ENCODE results near the gene NOS1AP. TPM values are rescaled to one million over a fixed set of nuclear protein-coding genes. Genes with fewer than 3 reads are reported as not detected.

The NOS1AP gene
- total RNA-seq, 5 donors from 2014 or later (not counting 1 experiment from before 2014, with no cell fraction given) = 0.07 to 0.16 (median 0.09) TPM; not detected in 2

DNA sequence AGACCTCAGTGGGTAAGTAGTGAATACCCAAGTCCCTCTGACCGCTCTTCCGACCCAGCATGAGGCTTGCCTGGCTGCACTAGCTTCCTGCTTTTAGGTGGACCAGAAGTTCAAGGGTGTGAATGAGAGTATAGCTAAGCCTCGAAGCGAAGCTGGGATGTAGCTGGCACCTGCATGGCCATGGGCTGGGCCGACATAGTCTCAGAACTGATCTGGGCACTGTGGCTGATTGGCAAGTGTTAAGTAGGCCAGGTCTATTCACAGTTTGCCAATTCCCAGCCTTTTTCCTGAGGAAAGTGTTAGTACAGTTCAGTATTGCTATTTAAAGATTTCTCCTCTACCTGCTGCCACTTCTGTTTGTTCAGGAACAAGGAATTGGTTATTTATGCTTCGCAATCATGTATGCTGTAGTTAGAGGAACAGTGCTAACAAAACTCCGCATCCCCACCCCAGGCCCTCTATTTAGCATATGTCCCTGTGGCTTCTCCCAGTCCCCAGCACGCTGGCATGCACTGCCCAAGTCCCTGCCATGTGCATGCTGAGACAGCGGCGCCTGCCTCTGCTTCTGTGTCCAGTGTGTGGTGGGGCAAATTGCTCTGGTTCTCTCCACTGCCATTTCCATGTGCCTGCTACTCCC is 290.9 kb downstream of the NOS1AP start:
- no peak overlapping the region for H3K27ac Mint-ChIP-seq
- Histone ChIP-seq H3K27me3 (replicated peaks in 1 of 2; ENCODE audit: control insufficient read depth in 2 of 2, extremely low read depth in 1 of 2, insufficient read depth in 2 of 2, low read length in 1 of 2) (peaks cover 0 to 8% of the 10 kb centered on the region in 2 experiments), H3K36me3 (ENCODE audit: control insufficient read depth in 2 of 2, extremely low read depth in 1 of 2, insufficient read depth in 1 of 2, low read length in 1 of 2) (no peaks in the 10 kb centered on the region), H3K27ac (ENCODE audit: low read length) (no peak overlapping the region), H3K9me3 (no peaks in the 10 kb centered on the region), H3K4me1 (ENCODE audit: control insufficient read depth in 1 of 2, extremely low read depth in 1 of 2, insufficient read depth in 2 of 2, low read length in 2 of 2) (no peaks in the 10 kb centered on the region), H3K4me3 (ENCODE audit: control insufficient read depth in 1 of 2, extremely low read depth in 1 of 2, low read length in 1 of 2) (no peak overlapping the region)
- no peaks in the 10 kb centered on the region for H3K36me3 Mint-ChIP-seq
- no peak for DNase-seq
- ChIA-PET POLR2A (interaction anchor here in 1 of 2 donors (0.6 kb wide), 1 partner anchor 16 kb away, joined by 4 read pairs; no protein-coding TSS in a partner anchor), CTCF (no interaction called here)
- no peaks in the 10 kb centered on the region for H3K4me1 Mint-ChIP-seq
- 79% methylated on average over 4 of the region's 10 CpGs for WGBS (ENCODE audit: insufficient coverage)
- H3K9me3 Mint-ChIP-seq = no peaks in the 10 kb centered on the region
- no peak for ATAC-seq (replicated peaks in 1 of 4)
- H3K27me3 Mint-ChIP-seq = peaks cover 11 to 15% of the 10 kb centered on the region in 2 donors
- no peak overlapping the region for H3K4me3 Mint-ChIP-seq

DNA sequence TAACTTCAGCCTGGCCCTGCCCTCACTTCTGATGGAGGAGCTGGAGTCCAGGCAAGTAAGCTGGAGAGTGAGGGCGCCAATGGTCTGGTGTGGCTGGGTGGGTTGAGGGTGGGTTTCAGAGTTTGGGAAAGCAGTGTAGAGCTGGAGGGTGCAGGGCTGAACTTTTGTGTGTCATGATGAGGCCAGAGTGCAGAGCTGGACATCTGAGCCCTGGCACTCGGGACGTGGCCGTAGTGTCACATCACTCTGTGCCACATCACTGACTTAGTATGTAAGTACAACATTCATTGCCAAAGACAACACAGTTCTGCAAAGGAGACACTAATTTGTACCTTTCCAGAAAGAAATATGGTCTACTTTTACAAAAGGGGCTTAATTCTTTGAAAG is 291.4 kb downstream of the NOS1AP start:
- no peak for DNase-seq
- no peak overlapping the region for H3K27ac Mint-ChIP-seq
- Histone ChIP-seq H3K27ac (ENCODE audit: low read length) (no peak overlapping the region), H3K9me3 (no peaks in the 10 kb centered on the region), H3K4me1 (ENCODE audit: control insufficient read depth in 1 of 2, extremely low read depth in 1 of 2, insufficient read depth in 2 of 2, low read length in 2 of 2) (no peaks in the 10 kb centered on the region), H3K27me3 (replicated peaks in 1 of 2; ENCODE audit: control insufficient read depth in 2 of 2, extremely low read depth in 1 of 2, insufficient read depth in 2 of 2, low read length in 1 of 2) (peaks cover 0 to 8% of the 10 kb centered on the region in 2 experiments), H3K4me3 (ENCODE audit: control insufficient read depth in 1 of 2, extremely low read depth in 1 of 2, low read length in 1 of 2) (no peak overlapping the region), H3K36me3 (ENCODE audit: control insufficient read depth in 2 of 2, extremely low read depth in 1 of 2, insufficient read depth in 1 of 2, low read length in 1 of 2) (no peaks in the 10 kb centered on the region)
- H3K4me3 Mint-ChIP-seq = no peak overlapping the region
- H3K9me3 Mint-ChIP-seq = no peaks in the 10 kb centered on the region
- POLR2A ChIA-PET = no interaction called here
- ATAC-seq (replicated peaks in 1 of 4) = no peak
- no peaks in the 10 kb centered on the region for H3K36me3 Mint-ChIP-seq
- CTCF ChIA-PET = no interaction called here
- 88% methylated on average over 4 of the region's 4 CpGs for WGBS (ENCODE audit: insufficient coverage)
- peaks cover 11 to 15% of the 10 kb centered on the region in 2 donors for H3K27me3 Mint-ChIP-seq
- no peaks in the 10 kb centered on the region for H3K4me1 Mint-ChIP-seq

DNA sequence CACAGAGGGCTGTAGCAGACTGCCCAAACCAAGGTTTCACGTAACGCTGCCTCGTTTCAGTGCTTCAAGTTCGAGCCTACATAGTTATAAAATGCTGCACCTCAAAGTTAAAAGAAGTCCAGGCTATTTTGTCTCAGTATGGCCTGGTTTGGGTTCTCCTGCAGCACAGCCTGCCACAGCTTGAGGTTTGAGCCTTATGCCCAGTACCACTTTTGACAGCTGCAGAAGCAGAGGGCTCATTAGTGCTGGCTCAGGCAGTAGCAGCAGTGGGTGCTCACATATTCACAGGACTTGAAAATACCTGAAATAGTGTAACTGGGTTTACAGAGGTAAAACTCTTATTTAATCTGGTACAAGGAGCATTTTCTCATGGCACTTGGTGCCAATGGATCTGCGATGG is 291.9 kb downstream of the NOS1AP start:
- Mint-ChIP-seq H3K36me3 (no peaks in the 10 kb centered on the region), H3K9me3 (no peaks in the 10 kb centered on the region), H3K4me3 (no peak overlapping the region), H3K4me1 (no peaks in the 10 kb centered on the region), H3K27me3 (peaks cover 11 to 17% of the 10 kb centered on the region in 2 donors), H3K27ac (no peak overlapping the region)
- Histone ChIP-seq H3K4me1 (ENCODE audit: control insufficient read depth in 1 of 2, extremely low read depth in 1 of 2, insufficient read depth in 2 of 2, low read length in 2 of 2) (no peaks in the 10 kb centered on the region), H3K9me3 (no peaks in the 10 kb centered on the region), H3K4me3 (ENCODE audit: control insufficient read depth in 1 of 2, extremely low read depth in 1 of 2, low read length in 1 of 2) (no peak overlapping the region), H3K36me3 (ENCODE audit: control insufficient read depth in 2 of 2, extremely low read depth in 1 of 2, insufficient read depth in 1 of 2, low read length in 1 of 2) (no peaks in the 10 kb centered on the region), H3K27ac (ENCODE audit: low read length) (no peak overlapping the region), H3K27me3 (replicated peaks in 1 of 2; ENCODE audit: control insufficient read depth in 2 of 2, extremely low read depth in 1 of 2, insufficient read depth in 2 of 2, low read length in 1 of 2) (peaks cover 0 to 8% of the 10 kb centered on the region in 2 experiments)
- POLR2A ChIA-PET = no interaction called here
- 90% methylated on average over 5 of the region's 5 CpGs for WGBS (ENCODE audit: insufficient coverage)
- DNase-seq = no peak
- CTCF ChIA-PET = no interaction called here
- no peak for ATAC-seq (replicated peaks in 1 of 4)

DNA sequence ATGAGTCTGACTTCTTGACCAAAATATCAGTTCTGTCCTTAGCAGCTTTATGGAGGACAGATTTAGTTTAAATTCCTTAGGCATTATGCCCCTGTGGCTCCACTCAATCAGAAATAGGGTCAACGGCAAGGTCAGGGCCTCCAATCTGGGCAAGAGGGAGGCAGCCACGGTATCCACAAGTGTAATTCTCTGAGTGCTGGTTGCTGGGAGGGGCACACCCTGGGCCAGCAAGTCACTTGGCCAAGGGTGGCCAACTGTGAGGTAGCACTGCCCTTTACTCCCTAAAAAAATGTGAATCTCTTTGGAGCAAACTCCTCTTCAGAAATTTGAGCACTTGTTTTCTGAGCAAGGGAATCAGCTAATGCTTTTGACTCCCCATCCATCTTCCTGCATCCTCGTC is 294.3 kb downstream of the NOS1AP start:
- POLR2A ChIA-PET = interaction anchor here in 1 of 2 donors (0.6 kb wide), 1 partner anchor 175 kb away, joined by 3 read pairs; no protein-coding TSS in a partner anchor
- Histone ChIP-seq H3K4me1 (ENCODE audit: control insufficient read depth in 1 of 2, extremely low read depth in 1 of 2, insufficient read depth in 2 of 2, low read length in 2 of 2) (no peaks in the 10 kb centered on the region), H3K4me3 (ENCODE audit: control insufficient read depth in 1 of 2, extremely low read depth in 1 of 2, low read length in 1 of 2) (no peak overlapping the region), H3K27ac (ENCODE audit: low read length) (no peak overlapping the region), H3K27me3 (replicated peaks in 1 of 2; ENCODE audit: control insufficient read depth in 2 of 2, extremely low read depth in 1 of 2, insufficient read depth in 2 of 2, low read length in 1 of 2) (peaks cover 0 to 20% of the 10 kb centered on the region in 2 experiments), H3K9me3 (no peaks in the 10 kb centered on the region), H3K36me3 (ENCODE audit: control insufficient read depth in 2 of 2, extremely low read depth in 1 of 2, insufficient read depth in 1 of 2, low read length in 1 of 2) (no peaks in the 10 kb centered on the region)
- 76% methylated on average over 3 of the region's 3 CpGs for WGBS (ENCODE audit: insufficient coverage)
- peaks cover 3 to 9% of the 10 kb centered on the region in 2 donors for H3K27me3 Mint-ChIP-seq
- H3K9me3 Mint-ChIP-seq = no peaks in the 10 kb centered on the region
- H3K4me3 Mint-ChIP-seq = no peak overlapping the region
- CTCF ChIA-PET = no interaction called here
- no peaks in the 10 kb centered on the region for H3K4me1 Mint-ChIP-seq
- H3K27ac Mint-ChIP-seq = no peak overlapping the region
- ATAC-seq (replicated peaks in 1 of 4) (no peak), DNase-seq (no peak)
- no peaks in the 10 kb centered on the region for H3K36me3 Mint-ChIP-seq

DNA sequence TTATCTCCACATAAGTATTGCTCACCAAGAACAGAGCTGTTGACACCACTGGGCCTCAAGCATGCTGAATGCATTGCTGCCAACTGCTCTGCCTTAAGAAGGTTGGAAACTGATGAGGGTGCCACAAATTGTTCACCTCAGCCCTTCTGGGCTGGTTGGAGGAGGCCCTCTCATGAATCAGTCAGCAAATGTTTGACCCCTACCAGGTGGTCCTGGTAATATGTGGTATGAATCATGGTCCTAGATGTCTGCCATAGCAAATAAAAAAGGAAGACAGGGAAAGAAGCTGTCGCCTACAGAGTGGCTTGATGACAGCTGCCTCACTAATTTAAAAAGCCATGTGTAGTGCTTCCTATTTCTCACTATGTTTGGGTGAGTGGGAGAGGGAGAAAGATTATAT is 295.0 kb downstream of the NOS1AP start:
- Mint-ChIP-seq H3K36me3 (no peaks in the 10 kb centered on the region), H3K4me3 (no peak overlapping the region), H3K9me3 (no peaks in the 10 kb centered on the region), H3K4me1 (no peaks in the 10 kb centered on the region), H3K27me3 (peaks cover 0 to 9% of the 10 kb centered on the region in 2 donors), H3K27ac (no peak overlapping the region)
- no peak overlapping the region for H3K27ac ChIP-seq (ENCODE audit: low read length)
- no peak overlapping the region for H3K4me3 ChIP-seq (ENCODE audit: control insufficient read depth in 1 of 2, extremely low read depth in 1 of 2, low read length in 1 of 2)
- no peaks in the 10 kb centered on the region for H3K4me1 ChIP-seq (ENCODE audit: control insufficient read depth in 1 of 2, extremely low read depth in 1 of 2, insufficient read depth in 2 of 2, low read length in 2 of 2)
- ChIA-PET POLR2A (interaction anchor here in 1 of 2 donors (0.6 kb wide), 1 partner anchor 175 kb away, joined by 3 read pairs; no protein-coding TSS in a partner anchor), CTCF (no interaction called here)
- peaks cover 0 to 20% of the 10 kb centered on the region in 2 experiments for H3K27me3 ChIP-seq (replicated peaks in 1 of 2; ENCODE audit: control insufficient read depth in 2 of 2, extremely low read depth in 1 of 2, insufficient read depth in 2 of 2, low read length in 1 of 2)
- H3K36me3 ChIP-seq (ENCODE audit: control insufficient read depth in 2 of 2, extremely low read depth in 1 of 2, insufficient read depth in 1 of 2, low read length in 1 of 2) = no peaks in the 10 kb centered on the region
- WGBS (ENCODE audit: insufficient coverage) = 83% methylated on average over 1 of the region's 1 CpG
- DNase-seq (no peak), ATAC-seq (replicated peaks in 1 of 4) (no peak)
- no peaks in the 10 kb centered on the region for H3K9me3 ChIP-seq

DNA sequence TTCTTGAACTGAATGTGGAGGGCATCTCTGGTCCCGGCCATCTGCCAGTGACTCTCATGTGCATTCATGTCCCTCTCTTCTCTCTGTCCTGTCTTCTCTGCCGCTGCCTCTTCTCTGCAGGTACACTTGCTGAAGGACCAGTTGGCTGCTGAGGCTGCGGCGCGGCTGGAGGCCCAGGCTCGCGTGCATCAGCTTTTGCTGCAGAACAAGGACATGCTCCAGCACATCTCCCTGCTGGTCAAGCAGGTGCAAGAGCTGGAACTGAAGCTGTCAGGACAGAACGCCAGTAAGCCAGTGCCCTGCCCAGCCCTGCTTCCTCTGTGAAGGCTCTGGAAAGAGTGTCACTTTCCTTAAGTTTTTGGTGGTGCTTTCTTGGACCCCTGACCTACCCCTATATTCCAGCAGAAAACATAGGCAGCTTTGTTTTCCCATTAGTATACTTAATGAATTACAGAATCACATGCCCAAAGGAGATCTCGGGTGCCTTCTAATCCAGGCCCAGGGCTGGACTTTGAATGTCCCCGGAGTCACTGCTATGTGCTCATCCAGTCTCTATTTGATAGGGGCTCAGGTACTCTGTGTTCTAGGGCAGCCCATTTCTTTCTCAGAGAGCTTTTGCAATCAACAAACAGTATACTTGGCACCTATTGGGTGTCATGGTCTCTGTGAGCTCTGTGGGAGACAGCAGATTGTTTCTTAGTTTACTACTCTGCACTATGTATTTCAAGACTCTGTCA is 296.0 kb downstream of the NOS1AP start:
- ChIA-PET CTCF (interaction anchor here in 1 of 2 donors (1.0 kb wide), 1 partner anchor 309 kb away, joined by 3 read pairs; no protein-coding TSS in a partner anchor), POLR2A (no interaction called here)
- H3K4me3 Mint-ChIP-seq = no peak overlapping the region
- Histone ChIP-seq H3K27ac (ENCODE audit: low read length) (no peak overlapping the region), H3K27me3 (replicated peaks in 1 of 2; ENCODE audit: control insufficient read depth in 2 of 2, extremely low read depth in 1 of 2, insufficient read depth in 2 of 2, low read length in 1 of 2) (peaks cover 0 to 20% of the 10 kb centered on the region in 2 experiments), H3K4me1 (ENCODE audit: control insufficient read depth in 1 of 2, extremely low read depth in 1 of 2, insufficient read depth in 2 of 2, low read length in 2 of 2) (no peaks in the 10 kb centered on the region), H3K4me3 (ENCODE audit: control insufficient read depth in 1 of 2, extremely low read depth in 1 of 2, low read length in 1 of 2) (no peak overlapping the region), H3K36me3 (ENCODE audit: control insufficient read depth in 2 of 2, extremely low read depth in 1 of 2, insufficient read depth in 1 of 2, low read length in 1 of 2) (no peaks in the 10 kb centered on the region), H3K9me3 (no peaks in the 10 kb centered on the region)
- no peak overlapping the region for H3K27ac Mint-ChIP-seq
- H3K36me3 Mint-ChIP-seq = no peaks in the 10 kb centered on the region
- no peak for DNase-seq
- ATAC-seq (replicated peaks in 1 of 4) = no peak
- WGBS (ENCODE audit: insufficient coverage) = 90% methylated on average over 10 of the region's 10 CpGs
- H3K27me3 Mint-ChIP-seq = peaks cover 0 to 9% of the 10 kb centered on the region in 2 donors
- no peaks in the 10 kb centered on the region for H3K9me3 Mint-ChIP-seq
- H3K4me1 Mint-ChIP-seq = no peaks in the 10 kb centered on the region

Measured in T-cell (primary cell).